CD14-positive monocyte (primary cell): ENCODE data around the gene COLEC11. TPM values are rescaled to one million over a fixed set of nuclear protein-coding genes. Genes with fewer than 3 reads are reported as not detected.
A peak's percentile ranks its signal among the peaks of the same experiment; 100 is the strongest.

ENCODE experiments used
- DNase-seq, 3 donors: peaks; one replicate each; pipeline ENCODE4 v3.0.0-alpha.2; 2011 to 2022
- H2AFZ ChIP-seq: 2 replicates; pipeline ENCODE4 v1.6.0; 2012; ENCODE audit warnings: mild to moderate bottlenecking, low read depth, low read length, inconsistent platforms; ENCODE audit not compliant: insufficient read depth, poor library complexity, severe bottlenecking
- H3K27ac ChIP-seq, 2 donors: 1 replicate in 1 of 2; 2 replicates in 1 of 2; pipeline ENCODE4 v1.5.1; 2012 to 2013; ENCODE audit warnings: low read length in 2 of 2, control low read depth in 1 of 2, inconsistent platforms in 1 of 2, low read depth in 1 of 2, mild to moderate bottlenecking in 1 of 2
- H3K27me3 ChIP-seq, 2 donors: one replicate each; pipeline versions ENCODE4 v1.6.0 to v1.6.1; 2011 to 2013; ENCODE audit warnings: low read length in 2 of 2; ENCODE audit not compliant: control insufficient read depth in 2 of 2, insufficient read depth in 2 of 2
- H3K36me3 ChIP-seq, 2 donors: replicated peaks in 1 of 2; 1 replicate in 1 of 2; 2 replicates in 1 of 2; pipeline versions ENCODE4 v1.5.1 to v1.6.1; 2012 to 2013; ENCODE audit warnings: low read length in 2 of 2, control low read depth in 1 of 2, inconsistent platforms in 1 of 2, mild to moderate bottlenecking in 1 of 2; ENCODE audit not compliant: insufficient read depth in 2 of 2, control insufficient read depth in 1 of 2
- H3K4me1 ChIP-seq, 2 donors: 1 replicate in 1 of 2; 2 replicates in 1 of 2; pipeline versions ENCODE4 v1.5.1 to v1.6.1; 2012 to 2013; ENCODE audit warnings: low read length in 2 of 2, control low read depth in 1 of 2, inconsistent platforms in 1 of 2, mild to moderate bottlenecking in 1 of 2, moderate library complexity in 1 of 2; ENCODE audit not compliant: insufficient read depth in 2 of 2, control insufficient read depth in 1 of 2
- H3K4me2 ChIP-seq: replicated peaks from 2 replicates; pipeline ENCODE3; 2012; ENCODE audit warnings: low read length, moderate library complexity, mild to moderate bottlenecking; ENCODE audit not compliant: poor library complexity, severe bottlenecking; ENCODE audit errors: extremely low read depth
- H3K4me3 ChIP-seq, 3 experiments: fragments of 200-600 bp in 1 of 3; sonication (generic) in 1 of 3; replicated peaks in 1 of 3; 1 replicate in 2 of 3; 2 replicates in 1 of 3; pipeline ENCODE4 v1.5.1; 2011 to 2013; ENCODE audit warnings: low read length in 3 of 3, mild to moderate bottlenecking in 3 of 3, control low read depth in 2 of 3, low read depth in 2 of 3, inconsistent platforms in 1 of 3, moderate library complexity in 1 of 3
- H3K79me2 ChIP-seq: 2 replicates; pipeline ENCODE4 v1.6.0; 2012; ENCODE audit warnings: mild to moderate bottlenecking, control low read depth, inconsistent platforms, low read length, moderate library complexity; ENCODE audit not compliant: insufficient read depth
- H3K9ac ChIP-seq: 2 replicates; pipeline ENCODE4 v1.6.0; 2017; ENCODE audit warnings: low read length, mild to moderate bottlenecking; ENCODE audit not compliant: insufficient read depth, poor library complexity, severe bottlenecking
- H3K9me3 ChIP-seq, 2 donors: replicated peaks in 1 of 2; 1 replicate in 1 of 2; 2 replicates in 1 of 2; pipeline versions ENCODE4 v1.5.1 to v1.6.1; 2012 to 2013; ENCODE audit warnings: low read length in 2 of 2, control low read depth in 1 of 2; ENCODE audit not compliant: control insufficient read depth in 1 of 2, insufficient read depth in 1 of 2
- H4K20me1 ChIP-seq: 2 replicates; pipeline ENCODE4 v1.6.0; 2012; ENCODE audit warnings: mild to moderate bottlenecking, low read length, control low read depth, moderate library complexity; ENCODE audit not compliant: insufficient read depth
- H3K27ac Mint-ChIP-seq, 7 donors: one replicate each; pipeline ENCODE4 v1.8.0; 2020; ENCODE audit warnings: mild to moderate bottlenecking in 7 of 7, mixed read lengths in 7 of 7, moderate library complexity in 6 of 7, inconsistent platforms in 2 of 7
- H3K27me3 Mint-ChIP-seq, 3 donors: one replicate each; pipeline ENCODE4 v1.8.0; 2021 to 2022; ENCODE audit warnings: low read depth in 3 of 3, mild to moderate bottlenecking in 3 of 3, mixed read lengths in 3 of 3, moderate library complexity in 3 of 3, inconsistent platforms in 1 of 3
- H3K36me3 Mint-ChIP-seq, 2 donors: one replicate each; pipeline ENCODE4 v1.8.0; 2020; ENCODE audit warnings: mixed read lengths in 2 of 2, inconsistent platforms in 1 of 2, mild to moderate bottlenecking in 1 of 2
- H3K4me1 Mint-ChIP-seq: one replicate; pipeline ENCODE4 v1.8.0; 2020; ENCODE audit warnings: mild to moderate bottlenecking, mixed read lengths
- H3K4me3 Mint-ChIP-seq, 2 donors: one replicate each; pipeline ENCODE4 v1.8.0; 2020; ENCODE audit warnings: mild to moderate bottlenecking in 2 of 2, mixed read lengths in 2 of 2, moderate library complexity in 1 of 2
- H3K9me3 Mint-ChIP-seq, 7 donors: one replicate each; pipeline ENCODE4 v1.8.0; 2020 to 2022; ENCODE audit warnings: mixed read lengths in 7 of 7, mild to moderate bottlenecking in 6 of 7, moderate library complexity in 6 of 7, inconsistent platforms in 2 of 7
- CTCF ChIP-seq: fragments of 200-600 bp; IDR thresholded peaks from one replicate; pipeline ENCODE4 v1.8.0; 2022; ENCODE audit warnings: antibody characterized with exemption, mild to moderate bottlenecking
- WGBS: methylation state at CpG from one replicate; pipeline ENCODE4 v1.1.5; 2013; ENCODE audit warnings: missing lambda C conversion rate; ENCODE audit not compliant: insufficient coverage; 5-methylcytosine and 5-hydroxymethylcytosine counted together
- intact Hi-C, 2 donors: fragments of 100-400 bp; cut with micrococcal nuclease; formaldehyde crosslinking; loops; one replicate each; pipeline versions ENCODE4 v1.15.0 to v1.15.1; 2023
- polyA plus RNA-seq, 3 donors: library from polyadenylated mRNA; depleted of rRNA in 1 of 3; unstranded in 2 of 3; stranded (reverse) in 1 of 3; fragments of 300-500 nt in 2 of 3; fragments of >200 nt in 1 of 3; fragmentation: Illumina TruSeq in 2 of 3; gene quantifications; 1 replicate in 2 of 3; 2 replicates in 1 of 3; pipeline ENCODE4 v1.2.3, GENCODE V29; 2012 to 2021

The COLEC11 gene
- polyA plus RNA-seq, 3 donors: not detected

- Mint-ChIP-seq H3K27me3 (peaks cover 0 to 7% (median 6%) of the 10 kb centered on the region in 3 donors), H3K9me3 (peaks cover 0 to 2% (median 0%) of the 10 kb centered on the region in 7 donors), H3K36me3 (no peaks in the 10 kb centered on the region), H3K27ac (no peak overlapping the region), H3K4me1 (no peaks in the 10 kb centered on the region), H3K4me3 (no peak overlapping the region)
- Histone ChIP-seq H3K27ac (no peak overlapping the region), H3K9me3 (peaks cover 0 to 4% of the 10 kb centered on the region in 2 donors), H3K4me2 (no peak overlapping the region), H3K79me2 (no peaks in the 10 kb centered on the region), H3K4me1 (no peaks in the 10 kb centered on the region), H4K20me1 (no peaks in the 10 kb centered on the region), H3K4me3 (no peak overlapping the region), H3K9ac (no peak overlapping the region), H3K36me3 (no peaks in the 10 kb centered on the region), H3K27me3 (no peaks in the 10 kb centered on the region), H2AFZ (no peak overlapping the region)
- no peak for TF ChIP-seq CTCF
- no peak for DNase-seq
- intact Hi-C loops: no loop called here
- WGBS: 95% methylated on average over 20 of the region's 21 CpGs
These were observed 32.7 kb downstream of the COLEC11 start for GRCh38 chr2:3627500-3628100.

GRCh38 chr2:3628241-3628679 lies 33.3 kb downstream of the COLEC11 start:
- H3K9me3 ChIP-seq: peaks cover 0 to 4% of the 10 kb centered on the region in 2 donors
- Mint-ChIP-seq H3K27ac (peak overlapping the region in 1 of 7 donors; percentile 55), H3K4me3 (no peak overlapping the region), H3K36me3 (no peaks in the 10 kb centered on the region), H3K9me3 (peaks cover 0 to 2% (median 0%) of the 10 kb centered on the region in 7 donors), H3K4me1 (no peaks in the 10 kb centered on the region), H3K27me3 (peaks cover 0 to 6% (median 4%) of the 10 kb centered on the region in 3 donors)
- 94% methylated on average over 6 of the region's 10 CpGs for WGBS
- no peak for TF ChIP-seq CTCF
- no peaks in the 10 kb centered on the region for H3K36me3 ChIP-seq
- no peak overlapping the region for H3K9ac ChIP-seq
- H3K79me2 ChIP-seq: no peaks in the 10 kb centered on the region
- H4K20me1 ChIP-seq: no peaks in the 10 kb centered on the region
- intact Hi-C loops: no loop called here
- no peaks in the 10 kb centered on the region for H3K4me1 ChIP-seq
- no peak for DNase-seq
- H2AFZ ChIP-seq: no peak overlapping the region
- no peak overlapping the region for H3K4me2 ChIP-seq
- H3K4me3 ChIP-seq: no peak overlapping the region
- H3K27ac ChIP-seq: no peak overlapping the region
- H3K27me3 ChIP-seq: no peaks in the 10 kb centered on the region
